Keratinocyte (primary cell): ENCODE data around the gene SLA2.

Experiments used
- CTCF ChIP-seq, 3 experiments: IDR thresholded peaks in 1 of 3; conservative IDR thresholded peaks in 1 of 3; optimal IDR thresholded peaks in 1 of 3; 2 replicates in 2 of 3; 3 replicates in 1 of 3; pipeline versions ENCODE3 to v1.5.1; 2011; ENCODE audit warnings: low read length in 3 of 3, mild to moderate bottlenecking in 3 of 3, moderate library complexity in 2 of 3, control low read depth in 1 of 3, inconsistent platforms in 1 of 3; ENCODE audit not compliant: insufficient read depth in 2 of 3; ENCODE audit errors: extremely low read depth in 1 of 3
- EZH2 ChIP-seq: IDR thresholded peaks from one replicate; pipeline ENCODE4 v1.6.1; 2012; ENCODE audit warnings: inconsistent platforms, mild to moderate bottlenecking, low read length, moderate library complexity

GRCh38 chr20:36641506-36641843, 4.5 kb downstream of the SLA2 start:
- TF ChIP-seq CTCF (optimal IDR thresholded peaks at IDR 0.05 in 1 of 3, IDR thresholded peaks at IDR 0.05 in 1 of 3, conservative IDR thresholded peaks at IDR 0.05 in 1 of 3; ENCODE audit: extremely low read depth in 1 of 3, insufficient read depth in 2 of 3, low read length in 3 of 3) (no peak), EZH2 (no peak)
